Stimulated activated CD4-positive, alpha-beta T cell treated with anti-CD3 and anti-CD28 coated beads, Interleukin-2, amount 100 ng/mL, for 48 hours (primary cell): ENCODE results near the gene CA6.
A peak's percentile ranks its signal among the peaks of the same experiment; 100 is the strongest.
"Not testable (repeated sequence)": the region's sequence is repeated elsewhere in the genome, so short reads cannot be mapped to it uniquely, and the experiment has no call there.

ENCODE experiments used
- DNase-seq, 2 donors: peaks; one replicate each; pipeline ENCODE4 v3.0.0-alpha.2; 2020

Gene CA6

GRCh38 chr1:8930116-8930515 lies 15.6 kb upstream of the CA6 start:
- DNase-seq, result no peak

GRCh38 chr1:8937051-8937450 lies 8.6 kb upstream of the CA6 start:
- not testable (repeated sequence) for DNase-seq

GRCh38 chr1:8937701-8938100 lies 8.0 kb upstream of the CA6 start:
- no peak for DNase-seq

GRCh38 chr1:8938232-8938999 lies 7.3 kb upstream of the CA6 start:
- DNase-seq, result no peak

GRCh38 chr1:8939000-8939265 lies 6.7 kb upstream of the CA6 start:
- DNase-seq, result no peak

- DNase-seq, result no peak
Observed at GRCh38 chr1:8939362-8939995, 6.2 kb upstream of the CA6 start.

- DNase-seq, result no peak
Observed at GRCh38 chr1:8941906-8942305, 3.8 kb upstream of the CA6 start.

GRCh38 chr1:8943498-8944405 lies 1.9 kb upstream of the CA6 start:
- no peak for DNase-seq

GRCh38 chr1:8947127-8947691 lies 1.5 kb downstream of the CA6 start:
- DNase-seq, result no peak

GRCh38 chr1:8950309-8950708 lies 4.6 kb downstream of the CA6 start:
- no peak for DNase-seq

- DNase-seq, result no peak
Observed at GRCh38 chr1:8951231-8951630, 5.6 kb downstream of the CA6 start.

- no peak for DNase-seq
Observed at GRCh38 chr1:8955406-8955805, 9.7 kb downstream of the CA6 start.

GRCh38 chr1:8956461-8957349 lies 11.0 kb downstream of the CA6 start:
- DNase-seq, result no peak

GRCh38 chr1:8962812-8963530 lies 17.3 kb downstream of the CA6 start:
- peak; percentile 46 for DNase-seq

- no peak for DNase-seq
Observed at GRCh38 chr1:8963963-8964362, 18.3 kb downstream of the CA6 start.

GRCh38 chr1:8965121-8965820 lies 19.6 kb downstream of the CA6 start:
- no peak for DNase-seq

- no peak for DNase-seq
Observed at GRCh38 chr1:8966606-8967005, 20.9 kb downstream of the CA6 start.

GRCh38 chr1:8968902-8969301 lies 23.2 kb downstream of the CA6 start:
- DNase-seq, result not testable (repeated sequence)

GRCh38 chr1:8969937-8970336 lies 24.3 kb downstream of the CA6 start:
- no peak for DNase-seq

- no peak for DNase-seq
Observed at GRCh38 chr1:8970870-8971337, 25.2 kb downstream of the CA6 start.

- DNase-seq, result no peak
Observed at GRCh38 chr1:8974551-8974950, 28.9 kb downstream of the CA6 start.
